GM18519 (cell line): ENCODE results near the gene SEMA5B.

Source experiments
- ATAC-seq: cut with Tn5 transposase; IDR thresholded peaks from one replicate; pipeline ENCODE4 v1.9.1; 2021; ENCODE audit warnings: mild to moderate bottlenecking, moderate library complexity; ENCODE audit not compliant: unreplicated experiment, low FRiP score

The SEMA5B gene

DNA sequence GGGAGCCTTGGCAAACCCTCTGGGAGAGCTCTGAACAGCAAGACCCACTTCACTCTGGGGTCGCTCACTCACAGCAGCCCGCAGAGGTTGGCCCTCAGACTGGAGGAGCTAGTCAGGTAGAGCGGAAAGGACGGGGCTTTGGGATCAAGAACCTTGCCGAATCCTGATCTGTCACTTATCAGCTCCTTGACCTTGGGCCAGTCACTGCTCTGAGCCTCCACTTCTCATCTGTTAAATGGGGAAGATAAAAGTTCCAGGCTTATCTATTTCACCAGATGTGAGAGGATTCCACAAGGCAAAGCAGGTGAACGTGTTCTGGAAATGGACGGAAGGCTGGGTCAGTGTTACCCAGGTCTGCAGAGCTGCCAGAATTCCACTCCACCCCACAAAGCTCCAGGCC is 29.4 kb downstream of the SEMA5B start:
- ATAC-seq, result no peak

DNA sequence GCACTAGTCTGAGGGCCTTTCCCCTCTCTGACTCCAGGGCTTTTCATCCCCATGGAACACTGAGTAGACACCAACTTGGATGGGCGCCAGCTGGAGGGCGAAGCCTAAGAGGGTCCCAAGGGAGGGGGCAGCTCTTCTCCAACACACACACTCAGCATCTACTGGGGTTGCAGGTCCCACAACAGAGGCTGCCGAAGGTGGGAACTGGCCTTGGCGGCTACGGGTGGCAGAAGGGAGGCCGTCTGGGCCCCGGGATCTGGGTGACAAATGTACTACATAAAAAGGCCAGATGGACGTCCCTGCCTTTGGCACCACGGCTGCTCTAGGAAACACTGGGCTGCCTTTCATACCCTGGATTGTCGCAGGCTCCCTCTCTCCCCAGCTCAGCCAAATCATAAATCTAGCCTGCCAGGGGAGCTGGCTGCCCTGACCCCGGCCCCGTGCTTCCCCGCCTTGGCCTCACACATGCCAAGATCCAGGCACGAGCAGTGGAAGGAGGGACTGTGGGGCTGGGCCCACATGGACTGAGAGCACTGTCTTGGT is 31.5 kb downstream of the SEMA5B start:
- no peak for ATAC-seq

DNA sequence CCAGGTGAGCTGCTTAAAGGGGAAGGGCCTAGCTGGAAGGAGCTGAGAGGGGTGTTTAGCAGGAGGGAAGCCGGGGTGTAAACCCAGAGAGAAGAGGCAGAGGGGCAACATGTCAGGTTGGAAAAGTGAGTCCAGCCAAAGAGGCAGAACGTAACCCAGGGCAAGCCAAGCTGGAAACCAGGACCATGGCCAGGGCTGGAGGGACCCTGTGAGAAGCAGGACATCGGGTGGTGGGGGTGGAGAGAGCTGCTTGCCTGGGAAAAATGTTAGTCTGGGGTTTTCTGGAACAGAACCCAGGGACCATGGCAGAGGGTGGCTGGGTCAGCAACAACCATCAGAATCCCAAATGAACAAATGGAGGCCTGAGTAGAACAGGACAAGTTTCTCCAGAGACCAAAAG is 32.6 kb downstream of the SEMA5B start:
- no peak for ATAC-seq

DNA sequence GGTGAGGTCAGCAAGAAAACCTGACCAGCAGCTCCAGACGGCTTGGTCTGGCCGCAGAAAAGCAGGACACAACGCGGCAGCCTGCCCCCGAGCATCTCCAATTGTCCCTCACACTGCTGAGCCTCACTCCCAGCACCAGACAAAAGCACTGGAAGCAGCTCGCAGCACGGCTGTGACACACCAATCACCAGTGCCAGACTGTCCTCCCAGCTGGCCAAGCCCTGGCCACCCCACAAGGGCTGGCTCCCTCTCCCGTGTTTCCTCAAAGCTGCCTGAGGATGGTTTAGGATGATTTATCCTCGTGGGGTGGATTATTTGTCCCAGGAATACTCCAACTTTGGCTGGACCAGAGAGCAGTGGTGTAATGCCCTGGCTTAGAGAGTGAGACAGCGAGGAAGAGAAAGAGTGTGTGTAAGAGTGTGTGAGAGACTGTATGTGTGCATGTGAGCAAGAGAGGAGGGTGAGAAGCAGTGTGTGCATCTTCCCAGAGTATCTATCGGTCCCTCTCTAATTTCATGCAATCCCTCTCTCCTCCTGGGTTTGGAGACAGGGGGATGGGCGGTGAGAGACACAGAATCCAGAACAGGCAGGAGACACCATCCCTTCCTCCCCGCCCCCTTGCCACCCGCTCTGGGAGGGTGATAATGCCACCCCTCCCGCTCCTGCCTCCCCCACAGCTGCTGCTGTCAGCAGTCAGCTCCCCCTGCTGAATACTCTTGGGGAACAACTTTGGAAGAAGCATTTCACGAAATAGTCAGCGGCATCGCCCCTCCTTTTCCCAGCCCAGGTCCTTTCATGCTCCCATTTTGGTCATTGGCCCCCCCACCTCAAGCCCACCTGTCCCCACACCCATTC is 34.2 kb downstream of the SEMA5B start:
- no peak for ATAC-seq

DNA sequence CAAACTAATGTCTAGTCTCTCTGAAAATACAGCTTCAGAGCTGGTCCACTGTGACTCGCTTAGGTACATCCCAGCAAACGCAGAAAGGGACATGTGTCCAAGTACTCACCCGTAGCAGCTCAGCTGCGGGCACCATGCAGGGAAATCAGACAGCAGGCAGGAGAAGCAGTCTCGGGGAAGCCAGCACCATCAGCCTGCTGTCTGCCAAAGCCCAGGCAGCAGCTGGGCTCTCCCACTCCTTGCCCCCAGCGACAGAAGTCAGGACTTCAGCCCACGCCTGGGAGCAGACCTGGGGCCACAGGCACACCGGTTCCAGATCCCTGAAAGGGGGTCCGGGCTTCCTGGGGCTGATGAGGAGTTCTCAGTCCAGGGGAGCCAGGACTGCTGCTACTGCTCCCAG is 34.9 kb downstream of the SEMA5B start:
- ATAC-seq, result no peak

DNA sequence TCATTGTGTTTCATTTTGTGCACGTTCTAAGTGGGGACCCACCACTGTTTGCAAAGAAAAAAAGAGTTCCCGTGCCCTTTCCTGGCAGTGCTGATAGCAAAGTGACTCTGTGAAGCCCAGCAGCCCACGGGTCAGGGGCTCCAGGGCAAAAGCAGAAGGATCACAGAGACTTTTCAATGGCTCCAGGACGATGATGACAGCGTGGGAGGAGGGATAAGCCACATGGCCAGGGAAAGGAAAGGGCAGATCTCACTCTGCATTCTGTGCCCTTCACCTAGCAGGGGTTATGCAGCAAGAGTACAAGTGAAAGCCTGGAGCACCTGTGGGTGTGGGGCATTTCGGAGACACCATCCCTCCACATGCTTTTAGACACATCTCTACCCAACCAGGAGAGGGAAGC is 35.4 kb downstream of the SEMA5B start:
- ATAC-seq, result no peak

DNA sequence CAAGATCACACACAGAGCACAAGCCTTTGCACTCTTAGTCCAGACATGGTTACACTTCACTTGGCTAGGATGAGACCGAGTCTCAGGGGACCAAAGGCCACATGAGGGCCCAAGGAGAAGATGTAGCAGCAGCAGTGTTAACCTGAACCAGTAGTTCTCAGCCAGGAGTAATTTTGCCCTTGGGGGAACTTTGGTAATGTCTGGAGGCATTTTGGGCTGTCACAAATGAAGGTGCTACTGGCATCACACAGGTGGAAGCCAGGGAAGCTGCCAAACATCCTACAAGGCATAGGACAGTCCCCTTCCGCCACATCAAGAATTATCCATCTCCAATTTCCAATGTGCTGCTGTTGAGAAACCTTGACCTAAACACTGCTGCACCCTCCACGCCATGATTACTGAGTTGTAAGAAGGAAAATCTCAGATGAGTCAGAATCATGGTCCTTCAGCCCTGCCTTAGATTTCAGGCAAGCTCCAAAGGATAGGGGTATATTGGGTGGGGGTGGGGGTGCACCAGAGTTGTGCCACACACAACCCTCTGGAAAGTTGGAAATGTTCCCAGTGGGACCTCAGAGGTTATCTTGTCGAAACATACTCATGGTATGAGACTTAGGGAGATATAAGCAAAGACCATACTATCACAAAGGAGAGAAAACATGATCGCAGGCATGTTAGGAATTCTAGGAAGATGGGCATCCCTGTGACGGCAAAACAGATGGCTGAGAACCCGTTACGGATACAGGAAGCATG is 36.2 kb downstream of the SEMA5B start:
- ATAC-seq, result no peak

DNA sequence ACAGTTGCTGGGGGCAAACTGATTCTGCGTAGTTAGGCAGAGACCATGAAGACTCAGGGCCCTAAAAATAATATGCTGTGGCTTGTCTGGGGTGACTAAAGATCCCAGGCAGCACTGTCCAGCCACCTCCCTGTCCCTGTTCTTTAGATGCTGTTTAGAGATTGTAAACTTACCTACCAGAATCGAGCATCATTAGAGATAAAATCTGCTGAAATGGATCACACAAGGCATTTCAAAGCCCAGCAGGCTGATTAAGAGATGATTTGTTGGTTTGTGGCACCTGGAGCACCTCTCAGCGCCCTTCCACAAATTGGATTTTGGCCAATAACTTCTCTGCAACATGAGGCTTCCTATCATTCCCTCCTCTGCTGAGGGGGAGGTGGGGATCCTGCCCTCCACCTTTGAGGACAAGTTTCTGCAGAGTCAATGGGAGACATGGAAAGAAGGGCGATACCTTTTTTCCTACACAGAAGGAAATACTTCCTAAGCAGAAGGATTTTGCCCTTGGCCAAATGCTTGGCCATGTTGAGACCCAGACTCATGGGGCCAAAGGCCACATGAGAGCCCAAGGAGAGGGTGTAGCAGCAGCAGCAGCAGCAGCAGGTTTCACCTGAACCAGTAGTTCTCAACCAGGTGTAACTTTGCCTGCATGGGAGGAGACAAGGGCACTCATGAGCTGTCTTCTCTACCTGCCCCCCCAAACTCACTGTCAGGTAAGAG is 37.5 kb downstream of the SEMA5B start:
- ATAC-seq, result no peak

DNA sequence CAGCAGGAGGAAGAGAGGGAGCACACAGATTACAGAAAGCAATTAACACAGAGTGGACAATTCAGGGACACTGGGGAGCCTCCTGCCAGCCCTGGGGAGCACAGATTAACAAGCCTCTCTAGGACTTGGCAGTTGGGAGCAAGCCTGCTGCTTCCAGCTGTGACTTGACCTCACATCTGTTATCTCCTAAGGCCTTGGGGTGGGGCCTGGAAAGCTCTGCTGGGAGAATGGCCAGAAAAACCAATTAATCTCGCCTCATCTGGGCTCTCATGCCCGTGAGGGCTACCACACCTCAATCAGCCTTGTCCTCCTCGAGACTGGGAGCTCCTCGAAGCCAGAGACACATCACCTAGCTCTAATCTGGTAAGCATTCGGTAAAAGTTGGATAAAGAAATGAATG is 39.1 kb downstream of the SEMA5B start:
- no peak for ATAC-seq

DNA sequence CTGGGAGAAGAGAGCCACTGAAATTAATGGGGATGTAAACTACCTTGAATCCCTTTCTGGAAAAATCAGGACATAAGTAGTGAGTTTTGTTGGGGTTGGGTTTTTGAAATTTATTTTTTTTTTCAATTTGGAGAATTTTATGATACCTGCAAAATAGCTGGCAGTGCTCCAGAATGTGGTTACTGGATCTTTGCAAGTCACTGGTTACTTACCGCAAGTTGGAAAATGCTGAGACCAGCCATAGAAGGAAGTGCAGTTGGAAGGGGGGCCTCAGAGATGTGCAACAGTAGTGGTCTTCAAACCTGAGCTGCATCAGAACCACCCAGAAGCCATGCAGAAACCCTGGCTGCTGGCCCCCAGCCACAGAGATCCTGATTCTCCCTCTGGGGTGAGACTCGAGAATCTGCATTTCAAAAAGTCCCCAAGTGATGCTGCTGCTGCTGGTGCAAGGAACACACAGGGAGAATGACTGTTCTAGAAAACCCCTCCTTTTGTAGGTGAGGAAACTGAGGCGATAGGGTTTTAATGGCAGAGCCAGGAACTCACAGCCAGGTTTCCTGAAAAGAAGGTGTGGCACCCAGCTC is 39.7 kb downstream of the SEMA5B start:
- no peak for ATAC-seq

DNA sequence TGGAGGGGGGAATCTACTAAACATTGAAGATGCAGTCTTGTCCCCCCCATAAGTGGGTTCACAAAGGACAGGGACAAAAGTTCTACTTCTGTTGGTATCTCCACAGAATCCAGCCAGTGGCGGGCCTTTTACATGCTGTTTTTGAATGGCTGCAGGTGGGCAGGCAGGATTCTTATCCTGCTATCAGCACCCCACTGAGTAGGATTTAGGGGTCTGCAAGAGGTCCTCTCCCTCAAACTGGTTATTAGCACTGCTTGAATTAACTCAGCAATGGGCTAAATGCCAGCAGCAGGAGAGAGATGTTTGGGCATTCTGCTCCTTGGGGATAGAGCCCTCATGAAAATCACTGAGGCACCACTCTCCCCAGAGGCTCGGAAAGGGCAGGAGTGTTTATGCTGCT is 40.3 kb downstream of the SEMA5B start:
- ATAC-seq, result no peak

DNA sequence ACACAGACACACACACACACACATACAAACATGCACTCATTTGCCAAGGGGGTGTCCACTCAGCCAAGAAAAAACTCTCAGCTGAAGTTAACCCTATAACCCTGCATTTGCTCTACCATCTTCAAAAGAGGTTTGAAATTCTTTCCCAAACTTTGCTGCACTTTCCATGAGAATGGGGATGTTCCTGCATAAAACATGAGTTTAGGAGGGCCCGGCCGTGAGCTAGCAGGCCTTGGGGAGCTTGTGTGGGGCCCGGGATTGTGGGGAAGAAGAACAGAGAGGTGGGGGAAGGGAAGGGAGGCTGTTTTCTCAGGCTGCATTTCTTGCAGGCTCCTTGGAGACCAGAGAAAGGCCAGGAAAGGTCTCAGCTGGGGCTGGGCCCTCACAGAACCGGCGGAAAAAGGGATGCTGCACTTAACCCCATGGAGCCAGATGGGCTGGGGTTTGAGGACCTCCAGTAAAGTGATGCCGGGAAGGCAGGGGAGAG is 40.8 kb downstream of the SEMA5B start:
- ATAC-seq, result no peak

DNA sequence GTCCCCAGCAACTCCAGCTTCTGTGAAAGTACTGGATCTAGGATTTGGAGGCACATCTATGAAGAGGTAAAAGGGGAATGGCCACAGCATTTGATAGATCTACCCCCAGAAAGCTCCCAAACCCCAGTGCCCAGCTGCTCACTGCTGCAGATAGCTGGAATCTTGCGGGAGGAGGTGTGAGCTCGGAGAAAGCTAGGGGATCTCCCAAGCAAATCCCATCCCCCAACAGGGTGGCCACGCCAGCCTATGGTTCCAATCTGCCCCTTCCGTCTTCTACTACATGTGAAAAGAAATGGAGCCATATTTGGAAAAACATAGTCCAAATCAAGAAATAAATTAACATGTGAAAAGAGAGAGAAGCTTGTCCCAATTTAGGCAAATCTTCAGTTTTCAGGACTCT is 42.0 kb downstream of the SEMA5B start:
- no peak for ATAC-seq

DNA sequence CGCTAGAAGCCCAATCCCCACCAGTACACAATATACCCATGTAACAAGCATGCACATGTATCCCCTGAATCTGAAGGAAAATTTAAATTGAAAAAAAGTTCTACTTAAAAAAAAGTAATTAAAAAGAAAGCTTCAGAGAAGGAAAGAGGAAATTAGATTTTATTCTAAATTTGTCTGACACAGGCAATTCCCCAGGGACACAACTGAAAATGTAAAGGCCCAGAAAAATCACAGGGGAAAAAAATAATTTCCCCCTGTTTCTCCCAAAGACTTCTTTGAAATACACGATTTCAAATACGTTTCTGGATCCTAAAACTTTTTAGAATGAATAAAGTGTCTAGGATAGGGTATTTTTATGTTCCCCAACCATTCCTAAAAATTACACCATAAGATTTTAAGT is 42.9 kb downstream of the SEMA5B start:
- no peak for ATAC-seq

DNA sequence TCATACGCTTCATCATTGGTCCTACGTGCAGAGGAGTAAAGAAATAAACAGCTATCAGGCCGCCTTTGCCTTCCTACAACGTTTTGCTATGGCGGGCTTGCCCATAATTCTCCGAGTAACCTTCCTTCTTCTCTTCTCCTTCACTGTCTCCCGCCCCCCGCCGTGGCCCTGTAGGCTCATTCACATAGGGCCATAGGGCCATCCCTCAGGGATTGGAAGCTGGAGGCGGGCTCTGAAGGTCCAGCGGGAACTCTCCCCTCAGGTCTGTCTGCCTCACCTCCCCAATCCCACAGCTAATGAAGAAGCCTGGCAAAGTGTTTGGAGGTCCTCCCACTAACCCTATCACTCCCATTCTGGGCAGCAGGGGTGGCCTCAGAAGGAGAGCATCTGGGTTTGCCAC is 43.6 kb downstream of the SEMA5B start:
- no peak for ATAC-seq

DNA sequence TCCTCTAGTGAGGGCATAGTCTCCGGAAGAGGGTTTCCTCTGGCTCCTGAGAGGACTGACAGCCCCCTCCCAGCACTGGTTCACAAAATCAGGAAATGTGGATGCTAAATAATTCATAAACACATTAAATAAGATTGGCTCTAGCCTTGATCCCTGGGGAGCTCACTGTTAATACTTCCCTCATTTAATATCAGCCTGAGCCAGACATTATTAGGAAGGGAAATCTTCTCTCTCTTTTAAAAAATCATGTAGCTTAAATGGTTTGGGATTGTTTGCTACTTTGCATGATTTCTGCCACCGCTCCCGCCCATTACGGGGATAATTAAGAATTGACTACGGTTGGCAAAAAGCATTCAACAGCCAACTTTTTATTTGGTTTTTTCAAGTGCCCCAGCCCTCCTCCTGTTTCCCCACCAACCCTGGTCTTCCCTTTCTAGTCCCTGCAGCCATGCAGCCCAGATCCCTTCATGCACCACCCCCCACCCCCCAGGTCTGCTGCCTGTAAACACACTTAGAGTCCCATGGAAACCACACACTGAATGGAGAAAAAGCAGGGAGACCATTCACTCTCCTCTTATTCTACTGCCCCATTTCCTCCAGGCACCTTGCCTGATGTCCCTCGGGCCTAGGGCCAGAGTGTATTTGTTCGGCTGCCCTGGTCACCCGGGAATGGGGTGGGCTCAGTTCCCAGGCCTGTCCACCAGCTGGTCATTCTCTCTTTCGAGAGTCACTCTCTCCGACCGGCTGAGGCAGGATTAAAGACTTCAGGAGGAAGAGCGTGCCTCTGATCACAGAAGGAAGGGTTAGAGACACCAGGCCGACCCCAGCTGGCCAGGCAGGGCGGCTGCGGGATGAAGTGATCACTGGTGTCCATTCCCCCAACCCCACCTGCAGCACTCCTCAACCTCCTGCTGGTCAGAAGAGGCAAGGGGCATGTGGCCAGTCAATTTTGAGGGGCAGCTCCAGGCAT is 45.1 kb downstream of the SEMA5B start:
- no peak for ATAC-seq

DNA sequence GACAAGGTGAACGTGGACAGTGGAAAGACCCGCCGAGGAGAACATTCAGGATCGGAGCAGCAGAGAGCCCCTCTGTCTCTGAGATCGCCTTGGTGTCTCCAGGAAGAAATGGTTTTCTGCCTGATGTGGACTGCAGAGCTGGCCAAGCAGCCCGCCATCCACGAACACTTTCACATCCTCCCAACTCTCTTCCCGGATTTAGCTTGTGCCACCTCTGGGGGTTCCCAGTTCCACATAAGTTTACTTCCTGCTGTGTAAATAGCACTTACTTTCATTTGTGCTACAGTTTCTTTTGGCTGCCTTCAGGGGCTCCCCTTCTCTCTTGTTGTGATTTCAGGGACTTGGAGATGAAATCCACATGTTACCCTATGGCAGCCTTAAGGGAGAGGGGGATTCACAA is 48.4 kb downstream of the SEMA5B start:
- no peak for ATAC-seq

DNA sequence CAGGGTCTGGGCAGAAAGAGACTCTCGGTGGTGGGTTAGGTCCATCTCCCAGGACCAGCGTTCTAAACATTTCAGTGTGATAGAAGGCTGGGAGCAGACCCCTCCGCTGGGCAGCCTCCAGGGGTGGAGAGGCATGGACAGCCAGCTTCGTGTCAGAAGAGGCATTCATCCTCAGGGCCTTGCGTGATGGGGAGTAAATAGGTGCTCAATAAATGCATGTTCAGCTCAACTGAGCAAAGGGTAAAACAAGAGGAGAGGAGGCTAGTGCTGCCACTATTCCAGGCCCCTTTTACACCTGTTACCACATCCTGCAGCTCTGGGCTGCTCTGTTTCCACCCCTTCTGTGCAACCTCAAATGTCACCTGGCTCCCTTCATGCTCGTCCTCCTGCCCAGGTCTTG is 49.0 kb downstream of the SEMA5B start:
- no peak for ATAC-seq

DNA sequence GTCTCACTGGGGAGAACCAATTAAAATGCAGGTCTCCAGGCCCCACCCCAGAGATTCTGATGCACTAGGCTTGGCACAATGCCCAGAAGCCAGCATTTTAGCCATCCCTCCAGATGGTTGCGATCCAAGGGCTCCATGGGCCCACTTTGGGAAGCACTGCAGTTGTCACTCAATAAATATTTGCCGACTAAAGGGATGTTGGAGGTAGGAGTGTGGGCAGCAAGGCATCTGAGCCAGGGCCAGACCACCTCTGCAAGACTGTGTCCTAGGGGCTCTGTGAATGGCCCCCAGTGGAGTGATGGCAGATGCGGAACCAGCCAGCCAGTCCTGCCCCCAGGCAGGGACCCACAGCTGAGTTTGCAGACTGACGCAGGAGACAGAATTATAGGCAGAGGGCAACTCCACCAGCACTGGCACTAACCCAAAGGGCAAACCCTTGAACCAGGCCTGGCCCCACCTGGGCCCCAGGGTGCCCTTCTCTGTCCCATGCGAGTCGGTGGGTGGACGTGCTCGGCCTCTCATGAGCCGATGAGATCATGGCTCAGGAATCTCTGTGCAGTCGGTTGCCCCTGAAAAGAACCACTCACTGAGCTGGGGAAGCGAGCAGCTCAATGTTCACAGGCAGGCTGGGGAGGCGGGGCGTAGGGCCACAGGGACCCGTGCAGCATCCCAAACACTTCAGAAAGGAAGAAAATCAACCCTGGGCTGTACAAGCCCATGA is 49.7 kb downstream of the SEMA5B start:
- ATAC-seq, result no peak
